Sigmoid colon (tissue), 4 donors: ENCODE measurements around the gene SERPINH1.

Experiments
- CTCF ChIP-seq, 4 experiments: fragments of 450-650 bp in 3 of 4; fragments of 200-600 bp in 1 of 4; IDR thresholded peaks; one replicate each; pipeline ENCODE4 v1.5.1; 2016 to 2019; ENCODE audit warnings: antibody characterized with exemption in 4 of 4, mild to moderate bottlenecking in 3 of 4, moderate library complexity in 2 of 4
- POLR2A ChIP-seq, 2 donors: fragments of 450-650 bp; IDR thresholded peaks; one replicate each; pipeline ENCODE4 v1.6.1; 2016; ENCODE audit warnings: antibody characterized with exemption in 2 of 2, mild to moderate bottlenecking in 2 of 2, moderate library complexity in 2 of 2
- POLR2AphosphoS5 ChIP-seq, 4 donors: sonication (generic); formaldehyde crosslinking; IDR thresholded peaks; one replicate each; pipeline ENCODE4 v1.6.1; 2017; ENCODE audit warnings: antibody characterized with exemption in 4 of 4

DNA sequence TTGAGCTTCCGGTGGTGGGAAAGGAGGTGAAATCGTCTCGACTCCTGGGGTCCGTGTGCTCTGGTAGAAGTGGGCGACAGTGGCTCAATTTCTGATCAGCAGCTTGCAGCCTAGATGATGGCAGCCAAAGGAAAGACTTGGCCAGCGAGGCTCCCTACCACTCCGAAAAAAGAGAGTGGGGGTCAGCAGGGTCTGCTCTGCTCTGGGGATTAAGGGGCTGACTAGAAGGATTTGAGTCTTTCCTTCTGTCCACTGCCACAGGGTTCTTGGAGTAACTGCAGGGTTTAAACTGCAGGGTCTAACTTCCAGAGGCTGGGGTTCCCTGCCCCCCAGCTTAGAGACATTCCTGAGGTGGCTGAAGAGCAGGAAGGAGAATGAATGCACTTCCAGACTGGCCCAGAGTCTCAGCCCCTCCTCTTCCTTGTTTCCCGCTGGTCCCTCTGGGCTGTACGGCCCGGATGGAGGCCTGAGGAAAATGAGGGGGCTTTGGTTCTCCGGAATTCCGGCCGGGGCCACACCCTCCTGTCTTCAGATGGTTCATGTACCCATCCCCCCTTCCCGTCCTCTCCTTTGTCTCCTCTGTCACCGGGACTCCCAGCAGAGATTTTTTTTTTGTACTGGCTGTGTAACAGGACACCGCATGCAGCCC lies 907 bp downstream of the SERPINH1 start:
- TF ChIP-seq POLR2AphosphoS5 (IDR thresholded peaks at IDR 0.05) = peak in 1 of 4 donors; percentile 5
- no peak for TF ChIP-seq CTCF (IDR thresholded peaks at IDR 0.05)
- no peak for TF ChIP-seq POLR2A (IDR thresholded peaks at IDR 0.05)
